NCI-H1048 (cell line): Measurements from ENCODE around the gene RUNX2.
"Not testable (repeated sequence)": the region's sequence is repeated elsewhere in the genome, so short reads cannot be mapped to it uniquely, and the experiment has no call there.

Experiments used
- DNase-seq: peaks from one replicate; lab custom pipeline; 2025; lab: John Stamatoyannopoulos, UW

Gene RUNX2

DNA sequence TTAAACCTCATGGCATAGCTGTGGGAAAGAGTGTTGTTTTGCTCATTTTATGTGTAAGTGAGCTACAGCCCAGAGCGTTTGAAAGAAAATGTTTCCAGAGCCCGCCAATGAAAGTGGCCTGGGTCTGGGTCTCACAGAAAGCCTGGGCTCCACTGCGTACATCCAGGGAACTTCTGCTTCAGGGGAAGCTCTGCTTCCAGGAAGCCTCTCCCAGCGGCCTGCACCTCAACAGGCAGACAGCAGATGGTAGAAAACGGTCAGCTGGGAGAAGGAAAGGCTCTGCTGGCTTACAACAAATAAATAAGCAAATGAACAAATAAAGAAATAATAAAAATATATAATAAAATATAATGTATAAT is 320.1 kb downstream of the RUNX2 start:
- no peak for DNase-seq

DNA sequence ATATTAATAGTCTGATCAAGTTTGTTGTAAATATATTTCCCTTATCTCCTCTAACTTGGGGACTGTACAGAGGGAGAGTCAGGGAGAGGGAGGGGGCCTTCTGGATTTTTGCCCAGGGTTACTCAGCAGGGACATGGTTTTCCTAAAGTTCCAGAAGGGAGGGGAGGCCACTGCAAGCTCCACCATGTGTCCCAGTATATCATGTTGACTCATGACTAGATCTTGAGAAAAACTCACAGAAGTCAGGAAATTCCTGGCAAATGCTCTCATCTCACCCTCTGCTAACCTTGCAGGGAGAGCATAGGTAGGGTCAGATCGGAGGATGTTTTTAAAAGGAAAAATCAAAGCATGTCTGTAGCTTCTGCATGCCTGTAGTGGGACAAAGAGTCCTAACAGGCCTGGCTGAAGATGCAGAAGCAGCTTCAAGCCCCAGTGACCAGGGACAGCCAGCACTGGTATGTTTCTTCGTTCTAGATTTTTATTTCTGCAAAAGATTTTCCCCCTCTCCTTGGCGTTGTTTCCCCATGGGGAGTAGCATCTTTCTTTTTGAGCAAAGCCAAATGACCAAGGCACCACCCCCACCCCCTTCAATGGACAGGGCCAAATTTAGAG is 322.5 kb downstream of the RUNX2 start:
- DNase-seq: no peak

DNA sequence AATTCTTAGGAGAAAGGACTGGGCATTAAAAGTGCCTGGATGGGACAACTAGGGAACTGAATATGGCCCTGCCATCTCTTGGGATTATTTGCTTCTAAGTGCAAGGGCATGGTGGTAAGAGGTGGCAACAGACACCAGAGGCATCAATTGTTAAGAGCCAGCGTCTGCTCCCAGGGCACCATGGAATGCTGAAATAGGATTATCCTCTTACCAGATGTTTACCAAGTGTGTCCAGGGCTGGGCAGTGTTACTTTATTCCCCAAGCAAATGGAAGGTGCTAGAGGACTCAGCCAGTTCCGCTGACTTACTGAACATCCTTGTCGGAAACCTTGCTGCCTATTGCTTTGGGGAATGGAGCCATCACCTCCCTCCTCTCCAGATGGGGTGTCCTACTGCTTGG is 323.2 kb downstream of the RUNX2 start:
- DNase-seq: no peak

DNA sequence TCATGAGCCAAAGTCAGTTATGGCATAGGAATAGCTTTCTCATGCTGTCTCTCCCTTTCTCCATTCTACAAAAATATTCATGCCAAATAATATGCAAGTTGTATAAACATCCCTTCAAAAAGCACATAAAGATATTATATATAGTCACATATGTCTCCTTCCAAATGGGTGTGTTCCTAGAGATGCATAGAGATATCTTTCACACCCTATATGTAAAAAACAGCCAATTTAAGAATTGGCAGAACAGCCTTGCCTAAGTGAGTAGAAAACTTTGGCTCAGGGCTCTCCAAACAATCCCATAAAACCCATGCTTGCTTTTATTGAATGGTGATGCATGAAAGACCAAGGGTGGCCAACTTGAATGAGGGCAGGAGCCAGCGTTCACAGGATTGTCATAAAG is 324.3 kb downstream of the RUNX2 start:
- DNase-seq: no peak

DNA sequence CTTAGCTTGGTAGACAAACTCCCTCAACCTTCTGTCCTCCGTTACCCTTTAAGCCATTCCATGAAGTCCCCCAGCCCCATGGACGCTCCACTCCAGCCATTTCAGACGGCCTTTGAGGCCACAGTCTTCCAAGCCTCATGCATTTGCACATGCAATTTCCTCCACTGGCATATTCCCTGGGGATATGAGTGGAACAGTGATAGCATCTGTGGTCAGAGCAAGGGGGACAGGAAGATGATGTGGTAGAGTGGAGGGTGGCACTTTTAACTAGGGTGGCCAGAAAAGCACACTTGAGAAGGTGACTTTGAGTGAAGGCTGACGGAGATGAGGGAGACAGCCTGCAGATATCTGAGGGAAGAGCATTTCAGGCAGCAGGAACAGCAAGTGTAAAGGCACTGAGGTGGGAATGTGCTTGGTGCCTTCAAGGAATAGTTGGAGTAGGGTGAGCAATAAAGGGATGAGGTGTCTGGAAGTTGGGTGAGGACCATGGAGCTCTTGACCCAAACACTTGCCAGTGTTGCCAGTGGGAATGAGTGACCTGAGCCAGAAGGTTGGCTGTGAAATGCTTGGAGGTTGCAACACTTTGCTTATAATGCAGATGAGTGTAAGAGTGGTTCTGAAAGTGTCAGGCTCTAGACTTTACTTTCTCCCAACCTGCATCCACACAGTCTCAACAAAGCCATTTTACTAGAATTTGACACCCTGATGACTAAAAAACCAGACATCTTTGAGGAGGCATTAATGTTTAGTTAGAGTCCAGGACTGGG is 325.2 kb downstream of the RUNX2 start:
- no peak for DNase-seq

DNA sequence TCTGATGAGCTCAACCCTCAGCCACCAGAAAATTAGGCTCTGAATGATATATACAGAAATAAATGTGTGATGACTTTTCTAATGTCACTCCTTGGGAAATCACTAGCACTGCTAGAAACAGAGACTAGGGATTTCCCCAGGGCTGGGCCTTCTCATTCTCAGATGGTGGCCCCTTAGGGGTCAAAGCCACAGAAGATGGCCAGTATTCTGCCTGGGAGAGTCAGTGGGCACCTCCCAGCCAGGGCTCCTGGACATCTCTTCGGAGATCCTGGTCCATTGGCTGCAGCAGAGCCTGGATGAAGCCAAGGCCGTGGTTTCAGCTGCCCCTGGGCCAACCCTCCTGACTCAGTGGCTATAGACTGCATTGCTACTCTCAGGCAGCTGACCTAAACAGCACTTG is 326.5 kb downstream of the RUNX2 start:
- no peak for DNase-seq

DNA sequence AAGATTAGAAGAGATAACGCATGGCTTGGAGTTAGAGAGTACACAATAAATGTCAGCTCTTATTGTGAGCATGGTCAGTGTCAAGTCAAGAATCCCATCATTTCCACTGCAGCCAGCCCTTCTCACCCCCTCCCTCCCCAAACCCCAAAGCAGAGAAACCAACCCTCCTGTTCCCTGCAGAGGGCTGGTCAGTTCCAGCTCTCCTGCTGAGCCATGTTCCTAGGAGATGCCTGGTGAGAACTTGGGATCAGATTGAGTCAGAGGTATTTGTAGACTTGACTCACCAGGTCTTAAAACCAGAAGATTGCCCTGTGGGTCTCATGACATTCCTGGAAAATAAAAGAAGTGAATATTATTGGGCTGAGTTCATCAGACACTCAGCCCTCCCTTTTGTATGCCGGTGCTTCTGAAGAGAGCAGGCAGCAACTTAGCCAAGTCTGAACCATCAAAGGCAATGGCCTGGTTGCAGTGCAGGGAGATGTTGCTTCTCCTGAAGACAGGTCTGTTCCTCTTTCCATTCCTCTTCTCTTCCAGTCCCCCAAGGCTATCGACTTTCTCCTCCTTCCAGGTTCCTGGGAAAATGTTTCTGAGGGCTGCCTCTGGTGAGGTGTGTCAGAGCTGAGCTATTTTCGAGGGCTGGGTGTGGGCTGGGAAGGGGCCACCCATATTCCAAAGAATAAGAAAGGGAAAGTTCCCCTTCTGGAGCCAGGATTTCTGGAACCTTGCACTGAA is 327.8 kb downstream of the RUNX2 start:
- DNase-seq: no peak

DNA sequence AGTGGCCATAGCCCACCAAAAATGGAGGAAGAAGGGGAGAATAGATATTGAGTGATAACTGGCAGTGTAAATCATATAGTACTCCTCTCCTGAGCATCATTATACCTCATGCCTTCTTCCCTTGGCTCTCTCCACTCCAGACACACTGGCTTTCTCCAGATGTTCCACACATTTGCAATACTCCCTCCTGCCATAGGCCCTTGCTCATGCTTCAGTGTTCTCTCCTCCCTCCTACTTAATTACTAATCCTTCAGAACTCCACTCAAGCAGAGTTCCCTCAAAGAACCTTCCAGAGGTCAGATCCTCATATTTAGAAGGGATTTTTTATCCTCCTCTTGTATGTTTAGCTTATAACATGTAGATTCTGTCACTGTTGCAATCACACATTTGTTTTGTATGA is 329.1 kb downstream of the RUNX2 start:
- DNase-seq: no peak

DNA sequence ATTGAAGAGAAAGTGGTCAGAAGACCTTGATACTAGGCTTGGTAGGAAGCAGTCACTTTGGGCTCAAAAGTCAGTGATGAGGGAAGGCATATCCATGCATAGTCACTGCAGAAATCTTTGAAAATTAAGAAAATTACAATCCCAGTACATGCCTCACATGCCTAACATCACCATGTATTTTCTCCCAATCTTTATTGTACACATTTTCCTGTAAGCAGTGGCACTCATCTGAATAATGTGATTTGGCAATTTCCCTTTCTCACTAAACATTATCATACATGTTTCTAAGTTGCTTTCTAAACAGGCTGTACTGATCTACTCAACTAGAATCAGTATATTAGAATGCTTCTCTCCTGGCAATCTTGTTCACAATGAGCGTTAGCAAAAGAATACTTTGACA is 330.3 kb downstream of the RUNX2 start:
- no peak for DNase-seq

DNA sequence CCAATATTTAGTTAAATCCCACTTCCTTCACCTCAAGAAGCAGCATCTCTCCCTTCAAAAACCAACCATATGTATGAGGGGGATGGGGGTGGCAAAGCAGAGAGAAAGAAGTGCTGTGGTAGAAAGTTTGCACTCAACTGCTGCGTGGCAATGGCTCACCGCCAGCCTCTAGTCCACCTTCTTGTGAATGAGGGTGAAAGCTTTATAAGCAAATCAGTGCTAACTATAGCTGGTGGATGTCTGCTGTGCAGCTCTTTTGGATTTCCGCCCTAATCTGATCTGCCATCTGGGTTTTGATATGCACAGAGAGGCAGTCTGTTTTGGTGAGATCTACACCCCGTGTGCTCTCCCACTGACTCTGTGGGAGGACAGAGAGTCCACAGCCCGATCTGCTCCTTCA is 330.8 kb downstream of the RUNX2 start:
- no peak for DNase-seq

DNA sequence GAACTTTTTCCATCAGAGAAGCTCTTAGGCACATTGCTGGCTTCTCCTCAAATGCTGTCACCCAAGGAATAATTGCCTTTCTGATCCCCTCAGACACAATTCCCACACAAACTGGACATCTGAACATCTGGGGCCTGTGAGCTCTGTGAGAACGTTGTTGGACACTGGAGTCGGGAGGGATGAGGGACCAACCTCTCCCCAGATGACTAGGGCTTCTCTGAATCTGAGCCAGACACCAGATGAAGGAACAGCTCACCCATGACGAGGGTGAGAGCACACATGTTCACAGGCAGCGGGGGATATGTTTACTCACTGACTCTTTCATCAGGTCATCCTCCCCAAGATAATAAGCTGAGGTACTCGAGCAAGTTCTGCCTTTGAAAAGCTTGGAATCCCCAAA is 333.5 kb downstream of the RUNX2 start:
- DNase-seq: no peak

DNA sequence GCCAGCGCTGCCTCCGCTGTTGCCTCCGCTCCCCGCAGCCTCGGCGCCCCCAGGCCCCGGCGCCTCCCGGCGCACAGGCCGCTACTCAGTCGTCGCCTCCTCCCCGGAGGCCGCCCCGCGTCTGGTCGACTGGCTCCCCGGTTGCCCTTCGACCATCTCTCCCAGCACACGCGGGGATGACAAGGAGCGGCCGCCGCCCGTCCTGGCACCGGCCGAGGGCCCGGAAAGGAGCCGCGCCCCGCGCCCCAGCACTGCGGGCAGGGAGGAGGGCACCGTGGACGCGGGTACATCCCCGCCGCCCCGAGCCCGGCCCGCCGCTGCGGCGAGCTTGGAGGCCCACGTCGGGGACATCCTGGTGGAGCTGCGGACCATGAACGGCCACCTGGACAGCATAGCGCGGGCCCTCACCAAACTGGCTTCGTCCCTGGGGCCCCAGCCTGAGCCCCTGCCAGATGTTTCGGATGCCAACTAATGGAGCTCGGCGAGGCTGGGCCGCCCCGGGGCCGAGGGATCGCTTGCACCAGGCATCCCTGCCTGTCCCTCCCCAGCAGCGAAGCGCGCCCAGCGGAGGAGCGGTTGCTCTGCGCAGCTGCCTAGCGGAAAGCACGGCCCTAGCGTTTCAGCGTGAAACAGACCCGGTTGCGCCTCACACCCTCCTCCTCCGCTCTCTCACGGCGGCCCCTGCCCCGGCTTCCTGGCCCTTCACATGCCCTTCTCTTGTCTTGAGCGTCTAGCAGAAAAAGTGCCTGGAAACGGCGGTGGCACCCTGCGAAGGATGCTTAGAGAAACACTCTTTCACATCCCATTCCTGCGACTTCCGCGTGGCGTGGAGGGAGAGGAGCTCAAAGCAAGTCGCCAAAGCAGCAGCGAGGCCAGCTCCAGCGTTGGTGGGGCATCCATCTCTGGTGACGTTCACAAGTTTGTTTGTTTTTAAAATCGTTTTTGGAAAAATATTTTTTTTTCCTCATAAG is 335.4 kb downstream of the RUNX2 start:
- no peak for DNase-seq

DNA sequence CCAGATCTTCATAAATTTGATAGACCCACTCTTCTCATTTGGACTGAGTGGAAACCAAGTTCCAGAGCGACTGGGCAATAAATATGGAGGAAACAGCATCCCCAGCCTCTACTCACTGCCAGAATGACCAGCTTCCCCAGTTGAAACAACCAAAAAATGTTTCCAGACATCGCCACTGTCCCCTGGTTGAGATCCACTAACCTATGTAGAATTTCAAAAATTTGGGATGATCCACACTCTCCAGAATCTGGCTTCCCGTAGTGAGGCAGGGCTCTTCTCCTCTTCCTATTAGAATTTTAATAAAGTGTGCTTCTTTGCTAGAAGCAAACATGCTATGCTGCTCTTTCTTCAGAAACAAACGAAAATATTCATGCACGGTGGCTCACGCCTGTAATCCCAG is 336.6 kb downstream of the RUNX2 start:
- DNase-seq: no peak

DNA sequence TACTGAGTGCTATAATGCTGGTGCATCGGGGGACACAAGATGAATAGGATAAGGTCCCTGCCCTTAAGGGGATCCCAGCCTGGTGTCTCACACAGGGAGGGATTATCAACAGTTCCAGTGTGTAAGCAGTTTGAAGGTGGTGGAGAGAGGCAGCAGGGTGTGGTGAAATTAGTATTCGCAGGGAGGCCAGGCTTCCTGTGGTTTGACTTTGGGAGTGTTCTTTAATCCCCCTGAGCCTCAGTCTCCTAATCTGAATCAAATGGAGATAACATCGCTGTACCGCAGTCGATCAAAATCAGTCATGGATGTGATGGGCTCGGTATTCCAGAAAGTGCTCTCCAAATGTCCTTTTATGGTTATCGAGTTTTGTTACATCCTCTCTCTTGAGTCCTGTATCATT is 337.7 kb downstream of the RUNX2 start:
- DNase-seq: no peak

DNA sequence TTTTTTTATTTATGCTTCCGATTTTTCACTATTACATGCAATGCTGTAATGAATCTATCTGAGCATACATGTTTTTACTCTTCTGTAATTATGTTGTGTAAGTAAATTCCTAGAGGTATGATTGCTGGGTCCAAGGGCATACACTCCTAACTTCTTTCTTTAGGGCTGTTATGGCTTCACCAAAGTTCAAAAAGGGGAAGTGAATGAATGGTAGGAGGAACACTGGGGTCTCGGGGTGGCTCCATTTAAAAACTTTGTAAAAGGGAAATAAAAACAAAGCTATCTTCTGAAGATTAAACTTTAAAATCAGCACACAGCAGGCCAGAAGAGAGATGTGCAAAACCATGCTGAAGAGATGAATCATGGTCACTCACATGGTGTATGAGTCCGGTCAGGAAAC is 338.7 kb downstream of the RUNX2 start:
- no peak for DNase-seq

DNA sequence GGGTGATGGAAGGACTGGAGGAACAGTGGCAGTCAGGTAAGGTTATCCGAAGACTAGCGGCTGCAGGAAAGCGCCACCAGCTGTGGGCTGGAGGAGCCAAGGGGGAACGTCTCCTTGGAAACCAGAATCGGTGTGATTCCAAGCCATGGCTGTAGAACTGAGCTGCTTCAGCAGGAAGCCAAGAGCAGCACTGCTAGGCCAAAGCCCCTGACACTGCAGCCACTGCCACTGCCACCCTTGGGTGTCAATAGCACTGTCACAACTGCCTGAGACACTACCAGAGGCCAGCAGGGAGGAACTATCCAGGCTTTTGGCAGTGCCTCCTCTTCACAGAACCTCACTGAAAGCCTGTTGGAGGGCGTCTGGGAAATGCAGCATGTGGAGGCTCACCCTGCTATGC is 339.2 kb downstream of the RUNX2 start:
- no peak for DNase-seq

DNA sequence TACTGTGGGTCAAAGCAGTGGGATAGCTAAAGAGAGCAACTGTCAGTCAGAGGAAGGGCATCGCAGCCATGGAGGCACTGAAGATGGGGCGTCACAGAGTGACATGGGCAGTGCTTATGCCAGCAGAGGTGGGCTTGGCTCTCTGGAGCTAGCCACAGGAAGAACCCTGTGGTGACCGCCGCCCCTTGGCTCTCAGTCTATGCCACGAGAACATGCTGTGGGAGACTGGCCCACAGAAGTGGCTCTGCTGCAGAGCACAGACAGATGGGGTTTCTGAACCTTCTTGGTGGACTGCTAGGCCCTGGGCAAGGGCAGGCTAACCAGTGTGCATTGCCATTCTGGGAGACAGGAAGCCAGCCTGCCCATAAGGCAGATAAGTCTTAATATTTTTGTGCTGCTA is 339.6 kb downstream of the RUNX2 start:
- DNase-seq: no peak

DNA sequence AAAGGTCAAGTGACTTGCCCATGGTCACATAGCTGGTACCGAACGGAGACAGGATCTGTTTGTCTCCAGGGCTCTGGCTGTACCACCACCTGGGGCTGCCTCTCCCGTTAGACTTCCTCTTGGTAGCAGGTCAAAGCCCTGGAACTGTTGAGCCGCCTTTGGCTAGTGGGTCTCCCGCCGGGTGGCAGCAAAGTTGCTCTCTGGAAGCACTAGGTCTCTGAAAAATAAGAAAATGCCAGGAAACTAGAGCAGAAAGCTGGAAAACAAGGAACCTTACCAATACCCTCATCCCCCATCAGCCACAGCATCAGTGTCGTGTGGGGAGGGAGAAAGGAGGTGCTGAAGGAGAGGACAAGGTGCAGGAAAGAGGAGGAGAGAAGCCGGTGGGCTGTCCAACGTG is 340.6 kb downstream of the RUNX2 start:
- no peak for DNase-seq

DNA sequence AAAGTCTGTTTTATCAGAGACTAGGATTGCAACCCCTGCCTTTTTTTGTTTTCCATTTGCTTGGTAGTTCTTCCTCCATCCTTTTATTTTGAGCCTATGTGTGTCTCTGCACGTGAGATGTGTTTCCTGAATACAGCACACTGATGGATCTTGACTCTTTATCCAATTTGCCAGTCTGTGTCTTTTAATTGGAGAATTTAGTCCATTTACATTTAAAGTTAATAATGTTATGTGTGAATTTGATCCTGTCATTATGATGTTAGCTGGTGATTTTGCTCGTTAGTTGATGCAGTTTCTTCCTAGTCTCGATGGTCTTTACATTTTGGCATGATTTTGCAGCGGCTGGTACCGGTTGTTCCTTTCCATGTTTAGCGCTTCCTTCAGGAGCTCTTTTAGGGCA is 345.0 kb downstream of the RUNX2 start:
- not testable (repeated sequence) for DNase-seq

DNA sequence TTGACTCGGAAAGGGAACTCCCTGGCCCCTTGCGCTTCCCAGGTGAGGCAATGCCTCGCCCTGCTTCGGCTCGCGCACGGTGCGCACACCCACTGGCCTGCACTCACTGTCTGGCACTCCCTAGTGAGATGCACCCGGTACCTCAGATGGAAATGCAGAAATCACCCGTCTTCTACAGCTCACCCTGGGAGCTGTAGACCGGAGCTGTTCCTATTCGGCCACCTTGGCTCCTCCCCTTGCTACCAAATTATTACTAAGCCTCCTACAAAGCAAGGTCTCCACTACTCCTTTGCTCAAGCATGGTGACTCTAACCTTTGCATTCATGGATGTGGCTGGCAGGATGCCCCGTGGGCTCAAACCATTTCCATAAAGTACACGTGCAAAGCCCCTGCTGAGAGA is 347.0 kb downstream of the RUNX2 start:
- not testable (repeated sequence) for DNase-seq

DNA sequence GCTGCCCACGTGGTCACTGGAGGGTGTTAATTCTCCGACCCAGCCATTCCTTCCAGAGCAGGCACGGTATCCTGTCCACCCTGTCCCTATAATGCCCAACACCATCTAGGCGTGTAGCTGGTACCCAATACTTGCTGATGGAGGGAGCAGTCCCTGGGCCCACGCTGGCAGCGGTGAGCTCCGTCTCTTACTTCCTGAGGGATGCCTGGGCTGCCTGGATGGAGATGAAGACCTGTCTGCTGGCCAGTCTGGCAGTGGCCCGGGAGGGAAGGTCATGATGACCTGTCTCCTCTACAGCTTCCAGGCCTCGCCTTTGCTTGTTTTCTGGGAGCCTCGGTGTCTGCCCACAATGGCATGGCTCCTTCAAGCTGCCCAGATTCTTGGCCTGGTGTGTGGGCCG is 347.5 kb downstream of the RUNX2 start:
- DNase-seq: no peak

DNA sequence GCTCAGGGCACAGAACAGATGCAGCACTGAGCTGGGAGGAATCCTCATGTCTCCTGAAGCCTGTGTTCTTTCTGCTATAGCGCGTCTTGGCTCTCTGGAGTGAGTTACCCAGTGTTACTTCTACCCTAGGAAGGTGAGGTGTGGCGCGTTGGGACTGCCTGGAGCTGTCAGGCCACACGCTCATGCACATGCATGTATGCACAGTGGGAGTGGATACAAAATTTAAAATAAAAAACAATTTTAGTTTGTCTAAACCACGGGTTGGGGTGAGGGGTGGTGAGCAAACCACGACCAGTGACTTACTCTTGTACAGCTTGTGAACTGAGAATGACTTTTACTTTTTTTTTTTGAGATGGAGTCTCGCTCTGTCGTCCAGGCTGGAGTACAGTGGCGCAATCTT is 348.2 kb downstream of the RUNX2 start:
- no peak for DNase-seq
